Measurements from ENCODE around the gene CYB561D2.

DNA sequence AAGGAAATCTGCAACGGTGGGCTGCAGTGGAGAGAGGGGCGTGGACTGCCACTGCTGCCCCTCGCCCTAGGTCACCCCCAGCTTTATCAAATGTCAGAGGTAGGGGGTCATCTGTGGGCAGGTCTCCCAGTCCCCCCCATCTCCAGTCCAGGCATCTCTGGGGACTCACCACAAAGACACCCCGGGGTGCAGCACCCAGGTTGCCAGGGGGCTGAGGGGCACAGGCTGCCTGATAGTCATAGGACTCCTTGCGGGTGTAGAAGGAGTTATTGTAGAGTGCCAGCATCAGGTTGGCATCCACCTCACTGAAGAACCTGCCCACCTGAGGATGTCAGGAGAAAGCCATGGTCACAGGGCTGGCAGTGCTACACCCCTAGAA lies 15.2 kb downstream of the CYB561D2 start:
- TF ChIP-seq CTCF (IDR thresholded peaks at IDR 0.05 in 4 of 5, conservative IDR thresholded peaks at IDR 0.05 in 1 of 5) (no peak), POLR2A (IDR thresholded peaks at IDR 0.05) (no peak)

All from gastrocnemius medialis (tissue), 4 donors.